GM21515 (cell line): Measurements from ENCODE around the gene SFI1.

Experiments
- ATAC-seq: cut with Tn5 transposase; IDR thresholded peaks from one replicate; pipeline ENCODE4 v1.9.1; 2021; ENCODE audit not compliant: unreplicated experiment

Gene SFI1

GRCh38 chr22:31614781-31615490, 118.6 kb downstream of the SFI1 start:
- no peak for ATAC-seq

- no peak for ATAC-seq
Observed at GRCh38 chr22:31615491-31615860, 119.1 kb downstream of the SFI1 start.

GRCh38 chr22:31615940-31616314, 119.6 kb downstream of the SFI1 start:
- ATAC-seq: no peak

GRCh38 chr22:31616315-31616980, 120.1 kb downstream of the SFI1 start:
- no peak for ATAC-seq

GRCh38 chr22:31618057-31618456, 121.7 kb downstream of the SFI1 start:
- no peak for ATAC-seq

GRCh38 chr22:31618471-31619176, 122.3 kb downstream of the SFI1 start:
- no peak for ATAC-seq

GRCh38 chr22:31619611-31620300, 123.4 kb downstream of the SFI1 start:
- no peak for ATAC-seq

- no peak for ATAC-seq
Observed at GRCh38 chr22:31620756-31621480, 124.6 kb downstream of the SFI1 start.

GRCh38 chr22:31621507-31622124, 125.3 kb downstream of the SFI1 start:
- ATAC-seq: no peak

GRCh38 chr22:31622980-31623379, 126.6 kb downstream of the SFI1 start:
- ATAC-seq: no peak

GRCh38 chr22:31623592-31624304, 127.4 kb downstream of the SFI1 start:
- ATAC-seq: no peak

GRCh38 chr22:31625257-31625640, 128.9 kb downstream of the SFI1 start:
- ATAC-seq: no peak

- ATAC-seq: no peak
Observed at GRCh38 chr22:31625661-31626426, 129.5 kb downstream of the SFI1 start.

- ATAC-seq: no peak
Observed at GRCh38 chr22:31626427-31627150, 130.3 kb downstream of the SFI1 start.

GRCh38 chr22:31627223-31627731, 130.9 kb downstream of the SFI1 start:
- ATAC-seq: no peak

GRCh38 chr22:31628362-31628761, 132.0 kb downstream of the SFI1 start:
- no peak for ATAC-seq

- ATAC-seq: no peak
Observed at GRCh38 chr22:31628969-31629708, 132.8 kb downstream of the SFI1 start.
